GM15510 (cell line): ENCODE measurements around the gene CBLIF.

Source experiments
- POLR2A ChIP-seq: IDR thresholded peaks from 3 replicates; pipeline ENCODE4 v1.6.1; 2011; ENCODE audit warnings: borderline replicate concordance; ENCODE audit not compliant: insufficient read length; ENCODE audit errors: extremely low read depth

Gene CBLIF

GRCh38 chr11:59807047-59807610 lies 38.2 kb downstream of the CBLIF start:
- TF ChIP-seq POLR2A: no peak

DNA sequence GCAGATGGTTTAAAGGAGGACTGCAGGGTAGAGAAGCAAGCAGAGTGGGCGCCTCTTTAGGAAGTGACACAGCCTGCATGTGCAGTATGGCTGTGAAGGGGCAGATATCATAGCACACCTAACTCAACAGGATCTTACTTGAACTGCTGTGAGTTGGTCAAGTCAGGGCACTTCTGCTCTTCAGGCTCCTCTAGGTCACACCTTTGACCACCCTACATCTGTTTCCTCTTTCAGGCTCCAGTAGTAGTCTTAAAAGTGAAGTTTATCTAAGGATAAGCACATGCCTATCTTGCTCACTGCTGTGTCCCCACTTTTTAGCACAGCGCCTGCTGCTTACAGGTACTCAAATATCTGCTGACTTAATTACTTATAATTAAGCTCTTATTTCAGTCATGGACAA lies 41.2 kb downstream of the CBLIF start:
- TF ChIP-seq POLR2A: no peak

- no peak for TF ChIP-seq POLR2A
These were observed 42.6 kb downstream of the CBLIF start for GRCh38 chr11:59802639-59803176.

GRCh38 chr11:59801981-59802638 lies 43.2 kb downstream of the CBLIF start:
- TF ChIP-seq POLR2A: no peak

GRCh38 chr11:59801160-59801706 lies 44.1 kb downstream of the CBLIF start:
- TF ChIP-seq POLR2A: no peak

- no peak for TF ChIP-seq POLR2A
These were observed 44.8 kb downstream of the CBLIF start for GRCh38 chr11:59800390-59801025.

- TF ChIP-seq POLR2A: no peak
These were observed 50.9 kb downstream of the CBLIF start for GRCh38 chr11:59794417-59794816.

DNA sequence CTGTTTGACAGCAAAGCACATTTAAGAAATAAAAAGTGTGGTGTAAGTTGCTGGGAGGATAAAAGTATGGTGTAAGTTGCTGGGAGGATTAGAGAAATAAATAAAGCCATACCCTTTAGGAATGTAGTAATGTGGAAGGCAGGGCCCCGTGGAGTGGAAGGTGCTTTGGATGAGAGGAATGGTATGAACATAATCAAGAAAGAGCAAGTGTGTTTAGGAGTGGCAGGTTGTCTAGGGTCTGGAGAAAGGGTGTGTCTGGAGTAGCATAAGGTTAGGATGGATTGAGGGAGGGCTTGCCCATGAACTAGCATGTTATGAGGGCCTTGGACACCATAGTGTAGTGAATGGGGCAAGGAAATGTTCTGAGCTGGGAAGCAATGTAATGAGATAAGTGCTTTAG lies 52.8 kb downstream of the CBLIF start:
- no peak for TF ChIP-seq POLR2A

- TF ChIP-seq POLR2A: no peak
These were observed 53.7 kb downstream of the CBLIF start for GRCh38 chr11:59791639-59792038.

- no peak for TF ChIP-seq POLR2A
These were observed 57.5 kb downstream of the CBLIF start for GRCh38 chr11:59787816-59788215.

- no peak for TF ChIP-seq POLR2A
These were observed 58.1 kb downstream of the CBLIF start for GRCh38 chr11:59787255-59787588.

DNA sequence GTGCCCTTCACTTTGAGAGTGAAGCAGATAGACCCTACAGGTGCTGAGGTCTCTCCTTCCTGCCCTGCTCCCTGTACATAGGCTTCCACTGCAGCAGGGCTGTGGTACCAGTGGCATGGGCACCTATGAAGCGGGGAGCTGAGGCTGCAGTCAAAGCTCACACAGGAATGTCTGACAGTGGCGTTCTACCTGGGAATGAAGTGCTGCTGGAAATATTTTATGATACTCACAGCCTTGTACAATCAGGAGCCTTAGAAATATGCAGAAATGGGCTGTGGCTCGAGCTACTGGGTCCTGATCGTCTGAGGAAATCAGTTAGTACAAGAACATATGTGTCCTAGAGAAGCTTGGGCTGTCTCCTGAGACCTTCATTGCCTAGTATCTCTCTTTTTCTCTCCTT lies 59.5 kb downstream of the CBLIF start:
- no peak for TF ChIP-seq POLR2A

DNA sequence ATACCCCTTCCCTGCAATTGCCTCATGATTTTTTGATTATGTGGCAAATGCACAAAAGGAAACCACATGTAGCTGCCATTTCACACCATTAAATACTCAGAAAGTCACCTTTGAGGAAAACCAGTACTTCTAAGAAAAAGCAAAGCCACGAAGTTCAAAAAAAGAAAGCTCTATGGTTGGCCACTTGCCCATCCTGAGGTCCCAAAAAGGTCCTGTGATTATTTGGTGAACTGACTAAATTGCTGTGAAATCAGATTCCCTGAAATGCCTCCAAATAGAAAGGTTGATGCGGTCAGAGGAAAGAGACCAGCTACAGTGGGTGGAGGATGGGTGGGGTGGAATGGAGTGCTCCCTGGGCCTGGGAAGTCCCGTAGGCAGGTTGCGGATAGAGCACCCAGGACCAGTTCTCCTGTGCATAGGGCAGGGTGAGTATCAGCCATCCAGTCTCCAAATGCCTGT lies 61.6 kb downstream of the CBLIF start:
- no peak for TF ChIP-seq POLR2A

DNA sequence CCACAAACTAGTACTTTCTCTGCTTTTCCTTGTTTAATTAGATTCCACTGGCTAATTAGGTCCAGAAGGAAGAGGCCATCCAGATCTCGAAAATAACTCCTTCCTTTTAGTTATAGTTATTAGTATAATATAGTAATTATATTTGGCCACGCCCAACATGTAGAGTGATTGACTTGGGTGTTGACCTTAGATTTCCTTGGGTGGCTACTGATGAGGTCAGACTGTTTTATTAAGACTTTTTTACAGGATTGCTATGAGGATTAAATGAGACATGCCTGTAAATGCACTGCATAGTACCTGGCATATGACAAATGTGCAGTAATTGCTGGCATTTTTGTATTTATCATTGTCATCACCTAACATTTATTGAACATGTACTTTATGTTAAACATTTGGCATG lies 63.2 kb downstream of the CBLIF start:
- TF ChIP-seq POLR2A: no peak

DNA sequence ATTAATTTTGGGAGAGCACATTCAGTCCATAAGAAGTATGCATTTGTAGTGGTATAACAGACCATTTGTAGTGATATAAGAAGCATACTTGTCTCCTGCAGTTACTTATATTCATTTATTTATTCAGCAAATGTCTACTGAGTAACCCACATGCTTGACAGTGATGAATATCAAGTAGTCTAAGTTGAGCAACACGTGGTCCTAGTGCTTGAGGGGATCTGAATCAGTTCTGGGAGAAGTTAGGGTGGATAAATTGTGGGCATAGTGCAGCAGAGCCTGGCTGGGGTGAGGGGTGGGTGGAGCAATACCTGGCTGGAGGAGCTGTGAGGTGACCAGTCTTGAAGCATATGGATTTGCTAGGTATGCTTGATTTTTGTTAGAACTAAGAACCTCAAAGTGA lies 65.8 kb downstream of the CBLIF start:
- no peak for TF ChIP-seq POLR2A
